HEK293T (cell line): ENCODE measurements around the gene INPP5A.

ENCODE experiments used
- CTCF ChIA-PET: fragments of 350-600 bp; formaldehyde crosslinking; extraction: SDS; loops from one replicate; lab custom pipeline; 2021; ENCODE audit warnings: antibody characterized with exemption, inconsistent platforms; lab: Yijun Ruan, JAX
- POLR2A ChIA-PET: fragments of 350-600 bp; formaldehyde crosslinking; extraction: SDS; loops from one replicate; lab custom pipeline; 2020; ENCODE audit warnings: antibody characterized with exemption, inconsistent platforms; lab: Yijun Ruan, JAX
- DNase-seq: peaks from one replicate; pipeline ENCODE4 v3.0.0; 2012; ENCODE audit warnings: mixed read lengths; ENCODE audit errors: extremely low spot score
- ARNT ChIP-seq: fragments of 450-650 bp; IDR thresholded peaks from 2 replicates; pipeline ENCODE4 v1.6.1; 2017; ENCODE audit warnings: mild to moderate bottlenecking
- BHLHE40 ChIP-seq: fragments of 450-650 bp; IDR thresholded peaks from 2 replicates; pipeline ENCODE4 v1.6.1; 2016; ENCODE audit warnings: mild to moderate bottlenecking, moderate library complexity, borderline replicate concordance
- CTBP1 ChIP-seq: fragments of 450-650 bp; IDR thresholded peaks from 2 replicates; pipeline ENCODE4 v1.6.1; 2016; ENCODE audit warnings: borderline replicate concordance
- ELF4 ChIP-seq: fragments of 450-650 bp; IDR thresholded peaks from 2 replicates; pipeline ENCODE4 v1.6.1; 2017; ENCODE audit warnings: antibody characterized with exemption
- FOXA1 ChIP-seq: fragments of 450-650 bp; IDR thresholded peaks from 2 replicates; pipeline ENCODE4 v1.6.1; 2016; ENCODE audit warnings: mild to moderate bottlenecking
- FOXK2 ChIP-seq: fragments of 450-650 bp; IDR thresholded peaks from 2 replicates; pipeline ENCODE4 v1.6.1; 2016; ENCODE audit warnings: mild to moderate bottlenecking
- FOXM1 ChIP-seq: fragments of 450-650 bp; IDR thresholded peaks from 2 replicates; pipeline ENCODE4 v1.6.1; 2017; ENCODE audit warnings: mild to moderate bottlenecking, borderline replicate concordance
- HDGF ChIP-seq: fragments of 450-650 bp; IDR thresholded peaks from 2 replicates; pipeline ENCODE4 v1.6.1; 2017; ENCODE audit warnings: antibody characterized with exemption, borderline replicate concordance
- L3MBTL2 ChIP-seq: fragments of 450-650 bp; conservative IDR thresholded peaks from 2 replicates; pipeline ENCODE4 v1.6.1; 2016; ENCODE audit warnings: mild to moderate bottlenecking
- LEF1 ChIP-seq: fragments of 450-650 bp; IDR thresholded peaks from 2 replicates; pipeline ENCODE4 v1.6.1; 2017; ENCODE audit warnings: mild to moderate bottlenecking, borderline replicate concordance
- NFRKB ChIP-seq: fragments of 450-650 bp; IDR thresholded peaks from 2 replicates; pipeline ENCODE4 v1.6.1; 2016; ENCODE audit warnings: mild to moderate bottlenecking, moderate library complexity
- PKNOX1 ChIP-seq: fragments of 450-650 bp; IDR thresholded peaks from 2 replicates; pipeline ENCODE4 v1.6.1; 2016
- SP1 ChIP-seq: fragments of 450-650 bp; IDR thresholded peaks from 2 replicates; pipeline ENCODE4 v1.6.1; 2017
- SUZ12 ChIP-seq: fragments of 450-650 bp; IDR thresholded peaks from 2 replicates; pipeline ENCODE4 v1.6.1; 2016; ENCODE audit warnings: mild to moderate bottlenecking
- TARDBP ChIP-seq: fragments of 450-650 bp; IDR thresholded peaks from 2 replicates; pipeline ENCODE4 v1.6.1; 2016
- ZNF384 ChIP-seq: fragments of 450-650 bp; IDR thresholded peaks from 2 replicates; pipeline ENCODE4 v1.6.1; 2016

The INPP5A gene

GRCh38 chr10:132526676-132527075 is 10.9 kb upstream of the INPP5A start:
- CTCF ChIA-PET = interaction anchor here (0.6 kb wide), 1 partner anchor 41 kb away, joined by 3 read pairs; no protein-coding TSS in a partner anchor
- TF ChIP-seq L3MBTL2 (no peak), TARDBP (no peak), SUZ12 (no peak), FOXA1 (no peak), CTBP1 (no peak), NFRKB (no peak), ARNT (no peak), PKNOX1 (no peak), ZNF384 (no peak), ELF4 (no peak), LEF1 (no peak), FOXM1 (no peak), HDGF (no peak), FOXK2 (no peak), SP1 (no peak), BHLHE40 (no peak)
- no peak for DNase-seq
- POLR2A ChIA-PET = interaction anchor here (1.4 kb wide), 1 partner anchor 9 kb away, joined by 5 read pairs; no protein-coding TSS in a partner anchor

- no peak for DNase-seq
- ChIA-PET CTCF (no interaction called here), POLR2A (interaction anchor here (1.2 to 1.4 kb wide), 2 partner anchors 9 to 10 kb away, joined by 3 to 5 read pairs; no protein-coding TSS in a partner anchor)
- TF ChIP-seq LEF1 (no peak), ELF4 (no peak), ARNT (no peak), BHLHE40 (no peak), FOXA1 (no peak), FOXK2 (no peak), HDGF (no peak)
Measured at GRCh38 chr10:132527339-132528063, 10.1 kb upstream of the INPP5A start.

- ChIA-PET CTCF (no interaction called here), POLR2A (interaction anchor here (1.2 kb wide), 1 partner anchor 10 kb away, joined by 3 read pairs; no protein-coding TSS in a partner anchor)
- no peak for DNase-seq
- TF ChIP-seq TARDBP = no peak
- no peak for TF ChIP-seq SP1
- TF ChIP-seq NFRKB = no peak
- TF ChIP-seq PKNOX1 = no peak
- TF ChIP-seq FOXA1 = no peak
- TF ChIP-seq ZNF384 = no peak
- TF ChIP-seq CTBP1 = no peak
- no peak for TF ChIP-seq SUZ12
- TF ChIP-seq BHLHE40 = no peak
- no peak for TF ChIP-seq LEF1
- TF ChIP-seq ARNT = no peak
- TF ChIP-seq HDGF = no peak
- no peak for TF ChIP-seq FOXK2
- no peak for TF ChIP-seq ELF4
- no peak for TF ChIP-seq L3MBTL2
- no peak for TF ChIP-seq FOXM1
Measured at GRCh38 chr10:132528064-132528691, 9.4 kb upstream of the INPP5A start.

GRCh38 chr10:132532179-132532578 is 5.4 kb upstream of the INPP5A start:
- TF ChIP-seq SP1 (no peak), L3MBTL2 (peak; percentile 55), FOXK2 (no peak)
- POLR2A ChIA-PET = interaction anchor here (0.6 kb wide), 1 partner anchor 10 kb away, joined by 3 read pairs; no protein-coding TSS in a partner anchor
- DNase-seq = no peak
- CTCF ChIA-PET = no interaction called here

GRCh38 chr10:132532749-132533560 is 4.6 kb upstream of the INPP5A start:
- POLR2A ChIA-PET = interaction anchor here (0.6 kb wide), 1 partner anchor 11 kb away, joined by 3 read pairs; no protein-coding TSS in a partner anchor

More at GRCh38 chr10:132532749-132533560, 4.6 kb upstream of the INPP5A start:
- TF ChIP-seq L3MBTL2 (no peak), FOXM1 (no peak), ZNF384 (no peak), HDGF (no peak), FOXK2 (no peak), ELF4 (no peak), ARNT (no peak), TARDBP (no peak), FOXA1 (no peak), SUZ12 (no peak), PKNOX1 (no peak), SP1 (no peak), BHLHE40 (no peak), CTBP1 (no peak), NFRKB (no peak), LEF1 (no peak)
- DNase-seq = no peak
- CTCF ChIA-PET = no interaction called here
